IPS-18a (cell line): ENCODE results near the gene GET3.

Experiments
- H3K27ac ChIP-seq: one replicate; pipeline ENCODE4 v1.5.1; 2013; ENCODE audit warnings: low read length
- H3K27me3 ChIP-seq: one replicate; pipeline ENCODE4 v1.6.1; 2013; ENCODE audit warnings: mild to moderate bottlenecking, low read length; ENCODE audit not compliant: control insufficient read depth, insufficient read depth
- H3K36me3 ChIP-seq: one replicate; pipeline ENCODE4 v1.6.1; 2013; ENCODE audit warnings: low read depth, low read length; ENCODE audit not compliant: control insufficient read depth
- H3K4me1 ChIP-seq: one replicate; pipeline ENCODE4 v1.6.1; 2013; ENCODE audit warnings: low read depth, low read length; ENCODE audit not compliant: control insufficient read depth
- H3K4me3 ChIP-seq: one replicate; pipeline ENCODE4 v1.5.1; 2013; ENCODE audit warnings: low read length
- H3K9ac ChIP-seq: one replicate; pipeline ENCODE4 v1.6.1; 2013; ENCODE audit warnings: mild to moderate bottlenecking, low read length, moderate library complexity
- H3K9me3 ChIP-seq: one replicate; pipeline ENCODE4 v1.6.1; 2013; ENCODE audit warnings: low read depth, low read length; ENCODE audit not compliant: control insufficient read depth

GET3 gene

GRCh38 chr19:12733369-12734214 lies 3.7 kb upstream of the GET3 start:
- H3K9ac ChIP-seq = peak overlapping the region; percentile 91
- peaks cover 10% of the 10 kb centered on the region for H3K4me1 ChIP-seq
- H3K36me3 ChIP-seq = peaks cover 23% of the 10 kb centered on the region
- no peaks in the 10 kb centered on the region for H3K9me3 ChIP-seq
- no peaks in the 10 kb centered on the region for H3K27me3 ChIP-seq
- H3K4me3 ChIP-seq = peak overlapping the region; percentile 79
- H3K27ac ChIP-seq = peak overlapping the region; percentile 56

DNA sequence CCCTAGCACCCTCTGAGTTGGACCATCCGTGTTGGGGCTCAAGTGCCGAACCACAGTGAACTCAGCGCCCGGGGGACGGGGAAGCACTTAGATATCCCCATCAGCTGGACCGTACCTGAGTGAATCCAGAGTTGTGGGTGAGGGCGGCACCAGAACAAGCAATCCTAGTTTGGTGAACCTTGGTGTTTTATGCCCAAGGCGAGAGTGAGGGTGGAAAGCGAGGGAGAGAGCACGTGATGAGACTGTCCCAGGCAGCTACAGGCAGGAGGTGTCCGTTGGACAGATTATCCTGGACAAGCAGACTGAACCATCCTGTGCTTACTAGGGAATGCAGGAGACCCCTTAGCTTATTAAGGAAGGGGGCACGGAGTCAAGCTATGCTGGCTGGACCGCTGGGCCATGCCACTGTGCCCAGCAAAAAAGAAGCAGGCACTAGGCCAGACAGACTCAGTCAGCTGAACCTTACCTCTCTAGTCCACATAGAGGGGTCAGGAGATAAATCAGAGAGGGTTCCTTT lies 596 bp downstream of the GET3 start:
- Histone ChIP-seq H3K4me1 (peaks cover 10% of the 10 kb centered on the region), H3K27ac (peak overlapping the region; percentile 99), H3K9ac (peak overlapping the region; percentile 96), H3K27me3 (no peaks in the 10 kb centered on the region), H3K9me3 (no peaks in the 10 kb centered on the region), H3K4me3 (peak overlapping the region; percentile 85), H3K36me3 (peaks cover 13% of the 10 kb centered on the region)

- no peak overlapping the region for H3K9ac ChIP-seq
- no peaks in the 10 kb centered on the region for H3K4me1 ChIP-seq
- no peak overlapping the region for H3K27ac ChIP-seq
- no peaks in the 10 kb centered on the region for H3K9me3 ChIP-seq
- peaks cover 28% of the 10 kb centered on the region for H3K36me3 ChIP-seq
- no peak overlapping the region for H3K4me3 ChIP-seq
- H3K27me3 ChIP-seq = peaks cover 9% of the 10 kb centered on the region
Measured at GRCh38 chr19:12745166-12745897, 8.0 kb downstream of the GET3 start.

DNA sequence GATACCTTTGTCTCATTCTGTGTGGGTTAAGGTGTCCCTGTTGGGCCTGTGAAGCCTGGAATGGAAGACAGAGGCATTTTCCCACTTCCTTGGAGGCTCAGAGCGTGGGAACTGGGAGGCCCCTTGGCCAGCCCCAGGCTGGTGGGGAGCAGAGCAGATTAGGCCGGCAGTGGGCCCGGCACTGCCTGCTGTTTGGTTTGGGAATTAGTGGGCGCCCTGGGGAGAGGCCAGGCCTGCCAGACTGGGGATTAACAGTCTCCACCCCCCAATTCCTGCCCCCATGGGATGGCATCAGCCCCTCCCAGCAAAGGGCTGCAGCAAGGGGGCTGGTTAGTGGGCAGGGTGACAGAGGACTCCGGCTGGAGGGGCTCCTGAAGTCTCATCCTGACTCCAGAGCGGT lies 11.2 kb downstream of the GET3 start:
- no peaks in the 10 kb centered on the region for H3K4me1 ChIP-seq
- H3K9me3 ChIP-seq = no peaks in the 10 kb centered on the region
- H3K27ac ChIP-seq = no peak overlapping the region

DNA sequence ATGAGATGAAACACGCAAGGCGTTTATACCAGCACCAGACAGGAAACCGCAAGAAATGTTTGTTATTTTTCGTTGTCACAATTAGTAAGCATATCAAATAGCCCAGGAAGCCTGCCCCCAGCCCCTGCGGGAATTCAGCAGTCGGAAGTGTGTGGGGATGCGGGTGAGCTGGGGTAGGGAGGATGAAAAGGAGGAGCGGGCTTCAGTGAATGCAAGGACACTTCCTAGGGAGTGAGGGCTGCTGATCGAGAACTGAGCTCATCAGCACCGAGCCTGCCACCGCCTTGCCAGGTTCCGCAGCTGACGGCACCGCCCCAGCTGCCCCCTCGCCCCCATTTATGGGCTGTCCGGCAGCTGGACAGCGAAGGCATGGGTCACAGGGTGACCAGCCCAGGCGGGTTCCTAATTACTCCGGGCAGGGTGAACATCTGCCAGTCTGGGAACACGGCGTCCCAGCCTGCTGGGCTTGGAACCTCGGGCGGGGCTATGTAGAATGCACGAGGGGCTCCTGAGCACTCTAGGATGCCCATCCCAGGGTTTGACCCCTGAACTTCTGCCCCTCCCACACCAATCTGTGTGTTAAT lies 12.7 kb downstream of the GET3 start:
- H3K27me3 ChIP-seq = peaks cover 30% of the 10 kb centered on the region
- H3K9ac ChIP-seq = no peak overlapping the region
- peaks cover 21% of the 10 kb centered on the region for H3K36me3 ChIP-seq
- no peak overlapping the region for H3K27ac ChIP-seq
- no peak overlapping the region for H3K4me3 ChIP-seq
- H3K4me1 ChIP-seq = no peaks in the 10 kb centered on the region
- no peaks in the 10 kb centered on the region for H3K9me3 ChIP-seq

More for the DNA sequence above, 11.2 kb downstream of the GET3 start:
- H3K4me3 ChIP-seq = no peak overlapping the region
- no peak overlapping the region for H3K9ac ChIP-seq
- peaks cover 28% of the 10 kb centered on the region for H3K36me3 ChIP-seq
- peaks cover 30% of the 10 kb centered on the region for H3K27me3 ChIP-seq

- peaks cover 30% of the 10 kb centered on the region for H3K27me3 ChIP-seq
Measured at GRCh38 chr19:12750851-12751250, 13.6 kb downstream of the GET3 start.

GRCh38 chr19:12751635-12752034 lies 14.3 kb downstream of the GET3 start, which contains the start of gene BEST2:
Gene BEST2, plus strand, starts transcription at chr19:12751791. Its CDS starts 802 bp downstream, at chr19:12752593.
- peaks cover 11% of the 10 kb centered on the region for H3K36me3 ChIP-seq
- H3K27ac ChIP-seq = no peak within 1 kb of the TSS
- H3K9me3 ChIP-seq = no peaks in the 10 kb centered on the region
- H3K27me3 ChIP-seq = peaks cover 30% of the 10 kb centered on the region
- peak within 1 kb of the TSS; percentile 53 for H3K4me3 ChIP-seq
- no peak within 1 kb of the TSS for H3K9ac ChIP-seq
- H3K4me1 ChIP-seq = no peaks in the 10 kb centered on the region

More at GRCh38 chr19:12750851-12751250, 13.6 kb downstream of the GET3 start:
- Histone ChIP-seq H3K4me1 (no peaks in the 10 kb centered on the region), H3K36me3 (peaks cover 13% of the 10 kb centered on the region), H3K9ac (no peak overlapping the region), H3K27ac (no peak overlapping the region), H3K9me3 (no peaks in the 10 kb centered on the region), H3K4me3 (no peak overlapping the region)

- Histone ChIP-seq H3K9me3 (no peaks in the 10 kb centered on the region), H3K27me3 (peaks cover 30% of the 10 kb centered on the region), H3K4me1 (no peaks in the 10 kb centered on the region), H3K27ac (no peak overlapping the region), H3K4me3 (peak overlapping the region; percentile 53), H3K36me3 (peaks cover 8% of the 10 kb centered on the region), H3K9ac (no peak overlapping the region)
Measured at GRCh38 chr19:12752056-12752781, 14.9 kb downstream of the GET3 start.

- no peak overlapping the region for H3K27ac ChIP-seq
- H3K9ac ChIP-seq = no peak overlapping the region
- no peaks in the 10 kb centered on the region for H3K4me1 ChIP-seq
- H3K36me3 ChIP-seq = no peaks in the 10 kb centered on the region
- peaks cover 29% of the 10 kb centered on the region for H3K27me3 ChIP-seq
- H3K9me3 ChIP-seq = no peaks in the 10 kb centered on the region
- H3K4me3 ChIP-seq = no peak overlapping the region
Measured at GRCh38 chr19:12754465-12755196, 17.3 kb downstream of the GET3 start.

GRCh38 chr19:12756150-12756883 lies 19.0 kb downstream of the GET3 start:
- no peaks in the 10 kb centered on the region for H3K9me3 ChIP-seq
- H3K27me3 ChIP-seq = peaks cover 12% of the 10 kb centered on the region
- no peak overlapping the region for H3K9ac ChIP-seq
- H3K27ac ChIP-seq = no peak overlapping the region
- H3K36me3 ChIP-seq = no peaks in the 10 kb centered on the region
- H3K4me3 ChIP-seq = no peak overlapping the region
- no peaks in the 10 kb centered on the region for H3K4me1 ChIP-seq
